ACC112 (cell line): ENCODE measurements around the gene SAMD4B.
"Not testable (repeated sequence)": the region's sequence is repeated elsewhere in the genome, so short reads cannot be mapped to it uniquely, and the experiment has no call there.

Experiments
- H2AFZ ChIP-seq: fragments of 200-600 bp; sonication (generic); one replicate; pipeline ENCODE4 v1.6.0; 2017; ENCODE audit warnings: antibody characterized with exemption, low read length; ENCODE audit not compliant: unreplicated experiment
- H3K27ac ChIP-seq: fragments of 200-600 bp; sonication (generic); 2 replicates; pipeline ENCODE4 v1.5.1; 2014; ENCODE audit warnings: low read depth, mild to moderate bottlenecking, antibody characterized with exemption, low read length, moderate library complexity
- H3K27me3 ChIP-seq: fragments of 200-600 bp; sonication (generic); 2 replicates; pipeline ENCODE4 v1.6.1; 2014; ENCODE audit warnings: mild to moderate bottlenecking, antibody characterized with exemption, low read length, moderate library complexity, mixed read lengths; ENCODE audit not compliant: insufficient read depth
- H3K36me3 ChIP-seq: fragments of 200-600 bp; sonication (generic); 2 replicates; pipeline ENCODE4 v1.6.1; 2016; ENCODE audit warnings: mild to moderate bottlenecking, antibody characterized with exemption, low read length, moderate library complexity, mixed read lengths; ENCODE audit not compliant: insufficient read depth
- H3K4me1 ChIP-seq: fragments of 200-600 bp; sonication (generic); one replicate; pipeline ENCODE4 v1.6.1; 2016; ENCODE audit warnings: low read length, mixed read lengths; ENCODE audit not compliant: insufficient read depth, unreplicated experiment, control insufficient read depth
- H3K4me3 ChIP-seq: fragments of 200-600 bp; sonication (generic); 2 replicates; pipeline ENCODE4 v1.5.1; 2014; ENCODE audit warnings: mild to moderate bottlenecking, low read depth, low read length
- H3K79me2 ChIP-seq: fragments of 200-600 bp; sonication (generic); one replicate; pipeline ENCODE4 v1.6.0; 2016; ENCODE audit warnings: low read length; ENCODE audit not compliant: control insufficient read depth, unreplicated experiment, insufficient read depth

Gene SAMD4B

GRCh38 chr19:39370735-39371134 lies 28.5 kb downstream of the SAMD4B start:
- Histone ChIP-seq H3K4me3 (no peak overlapping the region), H3K27me3 (no peaks in the 10 kb centered on the region), H3K27ac (no peak overlapping the region), H3K79me2 (no peaks in the 10 kb centered on the region), H2AFZ (no peak overlapping the region), H3K36me3 (peaks cover 6% of the 10 kb centered on the region; the same call in 1 of the 2 replicates), H3K4me1 (peaks cover 18% of the 10 kb centered on the region)

- H3K27ac ChIP-seq = peak overlapping the region; percentile 91
- H2AFZ ChIP-seq = no peak overlapping the region
- H3K36me3 ChIP-seq = peaks cover 6% of the 10 kb centered on the region; the same call in 1 of the 2 replicates
- no peak overlapping the region for H3K4me3 ChIP-seq
- peaks cover 18% of the 10 kb centered on the region for H3K4me1 ChIP-seq
- H3K79me2 ChIP-seq = no peaks in the 10 kb centered on the region
- no peaks in the 10 kb centered on the region for H3K27me3 ChIP-seq
These were observed 30.0 kb downstream of the SAMD4B start for GRCh38 chr19:39372047-39372802.

GRCh38 chr19:39372941-39373340 lies 30.7 kb downstream of the SAMD4B start:
- Histone ChIP-seq H3K4me3 (no peak overlapping the region), H3K27ac (peak overlapping the region; percentile 91)

GRCh38 chr19:39375929-39376328 lies 33.7 kb downstream of the SAMD4B start:
- H3K36me3 ChIP-seq = peaks cover under 1% of the 10 kb centered on the region; the same call in 1 of the 2 replicates

More at GRCh38 chr19:39372941-39373340, 30.7 kb downstream of the SAMD4B start:
- Histone ChIP-seq H2AFZ (no peak overlapping the region), H3K4me1 (peaks cover 18% of the 10 kb centered on the region), H3K36me3 (peaks cover 6% of the 10 kb centered on the region; the same call in 1 of the 2 replicates), H3K79me2 (no peaks in the 10 kb centered on the region), H3K27me3 (no peaks in the 10 kb centered on the region)

GRCh38 chr19:39377373-39378362 lies 35.4 kb downstream of the SAMD4B start:
- H2AFZ ChIP-seq = no peak overlapping the region
- H3K79me2 ChIP-seq = no peaks in the 10 kb centered on the region
- H3K4me1 ChIP-seq = peaks cover 24% of the 10 kb centered on the region
- H3K36me3 ChIP-seq = no peaks in the 10 kb centered on the region
- H3K4me3 ChIP-seq = no peak overlapping the region
- H3K27ac ChIP-seq = no peak overlapping the region
- H3K27me3 ChIP-seq = no peaks in the 10 kb centered on the region

More at GRCh38 chr19:39375929-39376328, 33.7 kb downstream of the SAMD4B start:
- no peaks in the 10 kb centered on the region for H3K27me3 ChIP-seq
- peaks cover 20% of the 10 kb centered on the region for H3K4me1 ChIP-seq
- no peak overlapping the region for H3K27ac ChIP-seq
- no peaks in the 10 kb centered on the region for H3K79me2 ChIP-seq
- no peak overlapping the region for H2AFZ ChIP-seq
- no peak overlapping the region for H3K4me3 ChIP-seq

GRCh38 chr19:39379366-39379765 lies 37.1 kb downstream of the SAMD4B start:
- H3K4me1 ChIP-seq = peaks cover 16% of the 10 kb centered on the region
- not testable (repeated sequence) for H3K36me3 ChIP-seq, H3K4me3 ChIP-seq, H3K27ac ChIP-seq, H3K79me2 ChIP-seq, H2AFZ ChIP-seq, H3K27me3 ChIP-seq

GRCh38 chr19:39379865-39380396 lies 37.7 kb downstream of the SAMD4B start:
- no peak overlapping the region for H3K27ac ChIP-seq
- no peak overlapping the region for H2AFZ ChIP-seq
- H3K27me3 ChIP-seq = no peaks in the 10 kb centered on the region
- no peaks in the 10 kb centered on the region for H3K79me2 ChIP-seq
- H3K36me3 ChIP-seq = no peaks in the 10 kb centered on the region
- H3K4me3 ChIP-seq = no peak overlapping the region
- H3K4me1 ChIP-seq = peaks cover 16% of the 10 kb centered on the region

GRCh38 chr19:39380521-39381502 lies 38.6 kb downstream of the SAMD4B start:
- no peak overlapping the region for H2AFZ ChIP-seq
- no peak overlapping the region for H3K4me3 ChIP-seq
- no peaks in the 10 kb centered on the region for H3K27me3 ChIP-seq
- no peaks in the 10 kb centered on the region for H3K36me3 ChIP-seq
- H3K79me2 ChIP-seq = no peaks in the 10 kb centered on the region
- H3K27ac ChIP-seq = no peak overlapping the region
- peaks cover 16% of the 10 kb centered on the region for H3K4me1 ChIP-seq

GRCh38 chr19:39381910-39382611 lies 39.8 kb downstream of the SAMD4B start:
- Histone ChIP-seq H3K4me1 (peaks cover 16% of the 10 kb centered on the region), H3K4me3 (no peak overlapping the region), H3K27ac (no peak overlapping the region), H3K36me3 (no peaks in the 10 kb centered on the region), H2AFZ (no peak overlapping the region), H3K79me2 (no peaks in the 10 kb centered on the region), H3K27me3 (no peaks in the 10 kb centered on the region)
